ENCODE data around the gene GNA14.

The GNA14 gene

DNA sequence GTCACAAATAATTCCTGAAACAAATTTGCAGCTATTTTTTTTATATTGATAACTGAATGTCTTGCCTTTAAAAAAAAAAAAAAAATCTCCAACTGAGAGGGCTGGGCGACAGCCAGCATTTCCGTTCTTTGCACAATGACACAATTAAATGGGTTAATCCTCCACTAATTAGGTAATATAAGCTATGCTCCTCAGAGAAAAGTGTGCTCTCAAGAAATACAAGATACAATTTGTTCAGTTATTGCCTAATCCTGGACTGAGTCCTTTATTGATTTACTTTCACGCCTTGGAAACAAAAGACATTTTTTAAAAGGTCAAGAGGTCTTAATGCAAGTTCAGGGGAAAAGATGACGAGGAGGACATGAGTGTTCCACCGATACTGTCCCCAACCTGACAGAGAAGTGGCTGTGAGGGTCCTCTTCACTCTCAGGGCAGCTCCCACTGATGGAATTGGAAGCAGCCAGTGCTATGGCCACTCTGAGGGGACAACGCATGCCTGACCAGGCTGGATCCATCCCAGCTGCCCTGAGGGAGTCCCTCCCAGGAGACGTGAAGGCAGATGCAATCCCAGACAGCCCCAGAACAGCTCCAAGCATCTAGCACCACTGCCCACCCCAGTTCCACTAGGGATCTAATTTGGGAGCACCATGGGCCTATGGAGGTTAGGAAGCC is 220.7 kb downstream of the GNA14 start:
- DNase-seq (ENCODE audit: extremely low read depth, low read depth): no peak
- TF ChIP-seq CTCF (IDR thresholded peaks at IDR 0.05; ENCODE audit: low read depth, low read length): no peak

DNA sequence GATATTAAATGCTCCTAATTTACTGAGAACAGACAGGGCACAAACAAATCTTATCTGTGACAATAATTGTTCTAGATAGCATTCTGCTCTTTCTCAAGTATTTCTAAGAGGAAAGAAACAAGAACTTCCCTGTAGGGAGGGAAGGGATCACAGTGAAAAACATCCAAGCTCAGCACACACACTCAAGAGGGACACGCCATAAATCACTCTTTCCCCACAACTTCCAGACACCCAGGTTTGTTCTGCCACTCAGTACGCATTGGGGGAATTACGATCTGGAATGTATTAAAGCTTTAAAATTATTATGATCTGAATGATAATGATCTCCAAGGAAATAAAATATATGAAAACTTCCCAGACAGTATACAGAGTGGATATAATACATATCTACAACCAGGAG is 221.4 kb downstream of the GNA14 start:
- TF ChIP-seq CTCF (IDR thresholded peaks at IDR 0.05; ENCODE audit: low read depth, low read length): no peak
- DNase-seq (ENCODE audit: extremely low read depth, low read depth): no peak

DNA sequence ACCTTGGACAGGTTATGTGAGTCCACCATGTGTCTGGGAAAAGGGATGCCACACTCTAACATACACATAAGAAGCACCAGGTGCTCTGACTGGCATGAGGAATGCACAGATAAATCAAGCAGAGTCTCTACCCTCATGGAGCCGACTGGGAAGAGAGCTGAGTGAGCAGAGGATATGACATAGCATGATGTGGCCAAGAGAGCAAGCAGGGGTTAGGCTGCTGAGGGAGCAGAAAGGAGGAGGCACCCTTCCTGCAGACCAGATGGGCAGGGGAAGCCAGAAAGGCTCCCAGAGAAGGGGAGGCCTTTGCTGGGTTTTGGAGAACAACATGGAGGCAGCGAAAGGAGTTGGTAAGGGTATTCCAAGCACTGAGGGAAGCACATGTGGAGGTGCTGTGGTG is 223.1 kb downstream of the GNA14 start:
- no peak for TF ChIP-seq CTCF (IDR thresholded peaks at IDR 0.05; ENCODE audit: low read depth, low read length)
- no peak for DNase-seq (ENCODE audit: extremely low read depth, low read depth)

GRCh38 chr9:77423841-77424240 is 224.3 kb downstream of the GNA14 start:
- TF ChIP-seq CTCF (IDR thresholded peaks at IDR 0.05; ENCODE audit: low read depth, low read length): no peak

DNA sequence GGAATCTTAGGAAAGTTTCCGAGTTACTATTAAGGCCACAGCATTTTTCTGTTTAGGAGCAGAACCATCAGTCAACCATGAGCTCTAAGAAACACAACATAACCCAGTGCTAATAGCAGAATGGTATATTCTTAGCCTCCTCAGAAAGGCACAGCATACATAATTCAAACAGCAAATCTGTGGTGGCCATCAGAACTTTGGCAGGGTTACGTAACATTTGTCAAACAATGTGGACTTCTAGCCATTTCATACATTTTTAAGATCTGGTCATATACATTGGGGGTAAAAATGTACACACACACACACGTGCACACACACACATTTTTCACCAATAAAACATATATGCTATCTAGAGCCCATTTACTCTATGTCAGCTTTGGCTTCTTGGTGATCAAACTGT is 225.2 kb downstream of the GNA14 start:
- no peak for TF ChIP-seq CTCF (IDR thresholded peaks at IDR 0.05; ENCODE audit: low read depth, low read length)

More at GRCh38 chr9:77423841-77424240, 224.3 kb downstream of the GNA14 start:
- DNase-seq (ENCODE audit: extremely low read depth, low read depth): no peak

GRCh38 chr9:77421506-77422265 is 226.4 kb downstream of the GNA14 start:
- no peak for DNase-seq (ENCODE audit: extremely low read depth, low read depth)
- TF ChIP-seq CTCF (IDR thresholded peaks at IDR 0.05; ENCODE audit: low read depth, low read length): no peak

More for the DNA sequence above, 225.2 kb downstream of the GNA14 start:
- DNase-seq (ENCODE audit: extremely low read depth, low read depth): no peak

DNA sequence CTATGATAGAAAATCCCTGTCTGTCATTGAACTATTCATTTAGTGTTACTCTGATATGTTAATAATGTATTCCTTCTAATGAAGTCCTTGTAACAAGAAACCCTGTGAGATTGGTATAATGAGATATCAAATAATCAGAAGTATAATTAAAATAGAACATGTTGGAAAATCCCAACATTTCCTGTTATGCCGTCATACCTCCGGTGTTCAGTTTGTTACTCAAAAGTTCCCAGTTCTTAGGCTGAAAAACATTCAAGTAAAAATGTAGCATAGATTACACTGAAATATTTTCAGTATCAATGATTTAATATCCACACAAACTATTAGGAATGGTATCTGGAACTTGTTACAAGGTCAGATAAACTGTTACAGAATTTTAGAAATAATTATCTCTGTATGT is 227.5 kb downstream of the GNA14 start:
- no peak for TF ChIP-seq CTCF (IDR thresholded peaks at IDR 0.05; ENCODE audit: low read depth, low read length)

More for the DNA sequence above, 227.5 kb downstream of the GNA14 start:
- no peak for DNase-seq (ENCODE audit: extremely low read depth, low read depth)
